HG02885 (cell line): Measurements from ENCODE around the gene UBE2K.
"Not testable (repeated sequence)": the region's sequence is repeated elsewhere in the genome, so short reads cannot be mapped to it uniquely, and the experiment has no call there.

Experiments
- ATAC-seq: cut with Tn5 transposase; IDR thresholded peaks from one replicate; pipeline ENCODE4 v1.9.1; 2021; ENCODE audit warnings: mild to moderate bottlenecking; ENCODE audit not compliant: unreplicated experiment, poor library complexity

The UBE2K gene

DNA sequence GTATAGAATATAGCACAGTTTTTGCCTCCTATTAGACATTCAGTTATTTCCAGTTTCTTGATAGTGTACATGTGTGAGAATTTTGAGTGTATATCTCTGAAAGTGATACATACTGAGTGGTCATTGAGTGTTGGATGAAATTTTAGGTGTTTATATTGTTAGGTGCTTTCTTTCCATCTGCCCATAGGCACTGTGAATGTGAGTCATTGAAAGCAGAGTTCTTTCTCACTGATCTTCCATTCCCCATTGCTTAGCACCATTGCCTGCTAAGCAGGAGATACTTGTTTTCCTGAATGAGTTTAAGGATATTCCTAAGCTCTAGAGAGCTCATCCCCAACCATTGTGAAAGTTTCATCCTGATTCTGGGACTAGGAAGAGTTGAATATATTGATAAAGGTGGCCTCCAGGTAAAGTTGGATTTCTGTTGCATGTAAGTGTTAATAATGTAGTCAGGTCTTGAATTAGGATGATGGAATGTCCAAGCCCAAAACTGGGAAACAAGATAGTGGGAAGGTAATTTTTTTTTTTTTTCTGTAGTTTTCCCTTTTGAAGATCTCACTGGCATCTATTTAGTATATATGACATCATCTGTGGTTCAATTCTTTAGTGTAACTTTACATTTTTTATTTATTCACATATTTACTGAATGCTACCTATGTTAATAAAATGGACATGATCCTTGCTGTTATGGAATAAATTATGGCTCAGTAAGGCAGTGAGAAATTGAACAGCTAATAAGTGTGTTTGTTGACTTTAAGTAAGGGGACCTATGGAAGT lies 22.1 kb downstream of the UBE2K start:
- no peak for ATAC-seq

DNA sequence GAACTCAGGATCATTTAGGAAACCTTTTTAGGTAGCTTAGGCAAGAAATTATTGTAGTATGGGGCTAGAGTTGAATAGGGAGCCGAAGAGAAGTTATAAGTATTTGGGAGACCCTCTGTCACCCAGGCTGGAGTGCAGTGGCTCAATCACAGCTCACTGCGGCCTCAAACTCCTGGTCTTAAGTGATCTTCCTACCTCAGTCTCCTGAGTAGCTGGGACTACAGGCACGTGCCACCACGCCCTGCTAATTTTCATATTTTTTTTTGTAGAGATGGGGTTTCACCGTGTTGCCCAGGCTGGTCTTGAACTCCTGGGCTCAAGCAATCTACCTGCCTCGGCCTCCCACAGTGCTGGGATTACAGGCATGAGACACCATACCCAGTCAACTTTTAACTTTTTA lies 23.3 kb downstream of the UBE2K start:
- not testable (repeated sequence) for ATAC-seq

DNA sequence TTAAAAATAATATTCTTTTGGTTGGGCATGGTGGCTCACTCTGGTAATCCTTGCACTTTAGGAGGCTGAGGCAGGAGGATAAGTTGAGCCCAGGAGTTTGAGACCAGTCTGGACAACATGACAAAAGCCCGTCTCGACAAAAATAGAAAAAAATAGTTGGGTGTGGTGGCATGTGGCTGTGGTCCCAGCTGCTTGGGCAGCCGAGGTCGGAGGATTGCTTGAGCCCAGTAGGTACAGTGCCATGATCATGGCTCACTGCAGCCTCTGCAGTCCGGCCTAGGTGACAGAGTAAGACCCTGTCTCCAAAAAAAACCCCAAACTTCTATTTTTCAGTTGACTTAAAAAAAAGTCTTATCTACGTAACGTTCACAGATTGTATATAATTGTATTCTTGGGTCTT lies 23.9 kb downstream of the UBE2K start:
- ATAC-seq, result no peak

DNA sequence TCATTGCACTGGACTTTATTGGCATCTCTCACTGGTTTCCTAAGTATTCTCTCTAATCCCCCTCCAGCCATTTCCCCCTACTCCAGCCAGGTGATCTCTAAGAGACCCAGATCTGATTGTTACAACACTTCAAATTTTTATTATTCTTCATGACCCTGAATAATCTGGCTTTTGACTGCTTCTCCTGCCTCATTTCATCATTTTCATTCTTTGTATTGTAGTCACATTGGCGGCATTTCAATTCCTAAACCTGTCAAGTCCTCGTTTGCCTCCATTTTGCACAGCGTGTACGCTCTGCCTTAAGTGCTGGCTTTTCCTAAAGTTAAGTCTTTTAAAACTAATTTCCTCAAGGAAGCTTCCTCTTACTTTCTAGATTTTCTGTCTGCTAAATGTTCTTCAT lies 31.6 kb downstream of the UBE2K start:
- ATAC-seq, result no peak

DNA sequence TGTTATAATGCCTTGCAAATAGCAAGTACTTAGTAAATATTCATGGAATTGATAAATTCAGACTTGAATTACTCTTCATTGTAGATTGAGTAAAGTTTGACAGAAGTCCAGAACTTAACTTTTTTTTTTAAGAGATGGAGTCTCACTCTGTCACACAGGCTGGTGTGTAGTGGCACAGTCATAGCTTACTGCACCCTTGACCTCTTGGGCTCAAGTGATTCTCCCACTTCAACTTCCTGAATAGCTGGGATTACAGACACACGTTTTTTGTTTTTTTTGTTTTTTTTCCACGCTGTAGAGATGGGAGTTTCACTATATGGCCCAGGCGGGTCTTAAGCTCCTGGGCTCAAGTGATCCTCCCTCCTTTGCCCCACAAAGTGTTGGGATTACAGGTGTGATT lies 32.1 kb downstream of the UBE2K start:
- ATAC-seq, result no peak

DNA sequence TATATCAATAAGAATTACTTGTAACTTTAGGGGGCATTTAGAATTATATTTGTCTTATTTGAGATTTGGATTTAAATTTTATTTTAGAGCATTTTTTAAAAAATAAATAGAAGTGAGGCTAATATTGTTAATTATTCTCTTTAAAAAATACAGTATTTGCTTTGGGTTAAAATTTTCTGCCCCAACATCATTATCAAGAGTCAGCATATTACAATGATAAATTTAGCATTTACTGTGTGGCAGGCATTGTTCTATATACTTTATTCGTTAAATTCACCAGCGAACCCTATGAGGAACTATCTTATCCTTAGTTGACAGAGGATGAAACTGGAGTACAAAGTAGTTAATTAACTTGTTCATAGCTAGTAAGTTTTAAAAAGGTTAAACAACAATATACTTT lies 34.0 kb downstream of the UBE2K start:
- ATAC-seq, result no peak

DNA sequence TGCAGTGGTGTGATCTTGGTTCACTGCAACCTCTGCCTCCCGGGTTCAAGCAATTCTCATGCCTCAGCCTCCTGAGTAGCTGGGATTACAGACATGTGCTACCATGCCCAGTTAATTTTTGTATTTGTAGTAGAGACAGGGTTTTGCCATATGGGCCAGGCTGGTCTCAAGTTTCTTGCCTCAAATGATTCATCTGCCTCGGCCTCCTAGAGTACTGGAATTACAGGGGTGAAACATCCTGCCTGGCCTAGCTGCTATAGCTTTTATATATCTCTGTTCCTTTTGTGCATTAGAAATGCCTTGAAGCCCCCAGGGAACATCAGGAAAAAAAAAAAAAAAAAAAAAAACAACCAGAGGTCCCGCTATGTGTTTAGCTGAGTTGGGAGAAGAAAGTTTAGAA lies 34.8 kb downstream of the UBE2K start:
- ATAC-seq, result no peak

DNA sequence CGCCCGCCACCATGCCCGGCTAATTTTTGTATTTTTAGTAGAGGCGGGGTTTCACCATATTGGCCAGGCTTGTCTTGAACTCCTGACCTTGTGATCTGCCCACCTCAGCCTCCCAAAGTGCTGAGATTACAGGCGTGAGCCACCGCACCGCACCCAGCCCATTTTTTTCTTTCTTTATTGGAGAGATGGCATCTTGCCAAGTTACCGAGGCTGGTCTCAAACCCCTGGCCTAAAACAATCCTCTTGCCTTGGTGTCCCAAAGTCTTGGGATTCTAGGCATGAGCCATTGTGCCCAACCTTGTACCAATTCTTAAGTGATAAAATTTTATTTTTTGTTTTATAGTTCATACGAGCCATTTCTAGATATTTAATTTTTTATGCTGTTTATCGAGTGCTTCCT lies 41.7 kb downstream of the UBE2K start:
- not testable (repeated sequence) for ATAC-seq

DNA sequence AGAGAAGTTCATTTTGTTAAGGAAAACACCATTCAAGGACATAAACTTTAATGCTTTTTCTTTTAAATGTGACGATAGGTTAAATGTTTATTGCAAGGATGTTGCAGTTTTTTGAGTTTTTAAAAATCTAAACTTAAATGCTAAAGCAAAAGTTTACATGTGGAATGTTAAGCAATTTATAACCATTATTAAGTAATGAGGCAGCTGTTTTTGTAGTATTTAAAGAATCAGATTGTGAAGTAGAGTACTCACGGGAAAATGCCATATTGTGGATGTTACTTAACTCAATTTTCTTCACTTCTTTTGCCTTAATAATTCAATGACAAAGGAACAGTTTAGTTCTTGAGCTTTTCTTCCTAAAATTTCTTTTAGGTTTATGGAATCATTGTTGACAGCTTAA lies 43.5 kb downstream of the UBE2K start:
- no peak for ATAC-seq

DNA sequence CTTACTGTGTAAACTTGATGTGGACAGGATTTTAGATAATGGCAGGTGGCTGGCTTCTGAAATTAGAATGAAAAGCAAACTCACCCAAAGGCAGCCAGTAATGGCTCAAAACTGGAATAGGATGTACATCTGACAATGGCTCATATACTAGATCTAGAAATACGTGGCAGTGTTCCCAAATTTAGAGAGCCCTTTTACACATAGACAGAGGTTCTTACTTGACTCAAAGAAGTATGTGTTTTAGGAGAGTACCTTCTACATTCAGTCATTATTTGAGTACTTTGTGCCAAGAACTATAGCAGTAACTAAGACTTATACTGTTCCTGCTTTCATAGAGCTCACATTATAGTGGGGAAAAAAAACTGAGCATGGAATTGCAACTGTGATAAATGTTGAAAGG lies 48.0 kb downstream of the UBE2K start:
- no peak for ATAC-seq

DNA sequence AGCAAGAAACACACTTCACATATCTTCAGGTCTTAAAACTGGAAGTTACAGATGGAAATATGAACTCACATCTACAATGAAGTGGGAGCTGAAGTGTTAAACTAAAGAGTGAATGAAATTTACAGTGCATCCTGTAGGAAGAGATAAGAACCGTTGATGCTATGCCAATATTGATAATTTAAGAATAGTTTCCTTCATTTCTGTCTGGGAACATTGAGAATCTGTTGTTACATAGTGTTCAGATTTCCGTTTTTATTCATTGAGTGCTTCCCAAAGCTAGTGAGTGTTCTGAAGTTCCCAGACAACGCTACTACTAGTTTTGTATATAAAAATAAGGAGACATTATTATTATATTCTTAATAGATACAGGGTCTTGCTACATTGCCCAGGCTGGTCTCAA lies 52.3 kb downstream of the UBE2K start:
- ATAC-seq, result no peak

DNA sequence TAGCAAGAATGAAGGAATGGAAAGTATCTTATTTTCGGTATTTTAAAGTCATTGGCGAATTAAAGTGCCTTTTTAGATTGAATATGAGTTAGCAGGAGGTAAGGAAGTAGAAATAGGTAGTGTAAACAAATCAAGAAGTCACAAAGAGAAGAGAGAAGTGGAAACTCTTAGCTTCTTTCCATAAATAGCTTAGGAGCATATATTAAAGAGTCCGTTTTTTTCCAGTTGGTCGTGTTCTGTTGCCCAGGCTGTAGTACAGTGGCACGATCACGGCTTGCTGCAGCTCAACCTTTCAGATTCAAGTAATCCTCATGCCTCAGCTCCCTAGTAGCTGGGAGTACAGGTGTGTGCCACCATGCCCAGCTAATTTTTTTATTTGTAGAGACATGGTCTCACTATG lies 56.4 kb downstream of the UBE2K start:
- ATAC-seq, result no peak

DNA sequence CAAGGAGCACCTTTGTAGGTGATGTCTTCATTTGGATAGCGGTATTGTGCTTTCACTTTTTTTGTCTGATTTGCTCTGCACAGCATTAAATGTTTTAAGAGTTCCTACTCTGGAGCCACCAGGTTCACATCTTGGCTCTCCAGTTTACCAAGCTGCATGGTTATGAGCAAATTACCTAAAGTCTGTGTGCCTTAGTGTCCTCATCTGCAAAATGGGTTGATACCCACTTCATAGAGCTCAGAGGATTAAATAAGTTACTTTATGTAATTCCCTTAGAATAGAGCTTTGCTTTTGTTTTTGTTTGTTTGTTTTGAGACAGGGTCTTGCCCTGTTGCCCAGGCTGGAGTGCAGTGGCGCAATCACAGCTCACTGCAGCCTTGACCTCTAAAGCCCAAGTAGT lies 58.2 kb downstream of the UBE2K start:
- ATAC-seq, result no peak

DNA sequence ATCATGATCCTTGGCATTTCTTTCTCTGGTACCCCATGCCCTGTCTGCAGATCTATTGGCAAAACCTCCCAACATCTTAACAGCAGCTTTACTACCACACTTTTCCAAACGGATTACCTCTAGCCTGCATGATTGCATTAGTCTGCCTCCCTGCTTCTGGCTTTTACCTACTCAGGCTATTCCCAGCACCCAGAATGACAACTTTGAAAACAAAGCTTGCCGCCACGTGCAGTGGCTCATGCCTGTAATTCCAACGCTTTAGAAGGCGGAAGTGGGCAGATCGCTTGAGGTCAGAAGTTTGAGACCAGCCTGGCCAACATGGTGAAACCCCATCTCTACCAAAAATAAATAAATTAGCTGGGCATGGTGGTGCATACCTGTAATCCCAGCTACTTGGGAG lies 60.2 kb downstream of the UBE2K start:
- no peak for ATAC-seq

DNA sequence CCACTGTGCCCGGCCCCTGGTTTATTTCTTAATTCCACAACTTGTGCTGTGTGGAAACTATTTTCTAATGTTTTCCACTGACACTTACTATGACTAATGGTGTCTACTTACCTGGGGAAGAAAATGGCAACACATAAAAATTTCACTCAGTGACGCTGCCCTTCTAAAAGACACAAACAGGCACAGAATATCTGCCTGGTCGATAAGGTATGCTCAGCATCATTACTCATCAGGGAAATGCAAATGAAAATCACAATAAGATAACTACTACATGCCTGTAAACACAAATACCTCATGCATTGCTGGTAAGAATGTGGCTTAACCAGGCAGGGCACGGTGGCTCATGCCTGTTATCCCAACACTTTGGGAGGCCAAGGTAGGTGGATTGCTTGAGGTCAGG lies 61.6 kb downstream of the UBE2K start:
- ATAC-seq, result no peak

DNA sequence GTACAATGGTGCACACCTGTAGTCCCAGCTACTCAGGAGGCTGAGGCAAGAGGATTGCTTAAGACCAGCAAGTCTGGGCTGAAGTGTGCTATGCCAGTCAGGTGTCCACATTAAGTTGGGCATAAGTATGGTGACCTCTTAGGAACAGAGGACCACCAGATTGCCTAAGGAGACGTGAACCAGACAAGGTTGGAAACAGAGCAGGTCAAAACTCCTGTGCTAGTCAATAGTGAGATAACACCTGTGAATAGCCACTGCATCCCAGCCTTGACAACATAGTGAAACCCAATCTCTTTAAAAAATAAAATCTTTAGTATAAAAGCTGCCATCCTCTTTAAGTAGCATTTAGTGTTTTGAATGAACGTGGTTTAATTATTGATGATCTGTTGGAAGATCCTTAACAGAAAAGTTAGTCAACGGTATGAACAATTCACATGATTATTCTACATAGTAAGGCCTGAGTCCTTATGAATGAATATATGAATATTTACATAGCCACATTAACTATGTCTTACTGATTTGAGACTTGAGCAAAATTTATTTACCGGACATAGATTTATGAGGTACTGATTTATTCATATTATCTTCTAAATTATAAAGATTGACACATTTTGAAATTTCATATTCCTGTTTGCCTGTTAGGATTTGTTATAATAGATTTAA lies 63.2 kb downstream of the UBE2K start:
- ATAC-seq, result no peak

DNA sequence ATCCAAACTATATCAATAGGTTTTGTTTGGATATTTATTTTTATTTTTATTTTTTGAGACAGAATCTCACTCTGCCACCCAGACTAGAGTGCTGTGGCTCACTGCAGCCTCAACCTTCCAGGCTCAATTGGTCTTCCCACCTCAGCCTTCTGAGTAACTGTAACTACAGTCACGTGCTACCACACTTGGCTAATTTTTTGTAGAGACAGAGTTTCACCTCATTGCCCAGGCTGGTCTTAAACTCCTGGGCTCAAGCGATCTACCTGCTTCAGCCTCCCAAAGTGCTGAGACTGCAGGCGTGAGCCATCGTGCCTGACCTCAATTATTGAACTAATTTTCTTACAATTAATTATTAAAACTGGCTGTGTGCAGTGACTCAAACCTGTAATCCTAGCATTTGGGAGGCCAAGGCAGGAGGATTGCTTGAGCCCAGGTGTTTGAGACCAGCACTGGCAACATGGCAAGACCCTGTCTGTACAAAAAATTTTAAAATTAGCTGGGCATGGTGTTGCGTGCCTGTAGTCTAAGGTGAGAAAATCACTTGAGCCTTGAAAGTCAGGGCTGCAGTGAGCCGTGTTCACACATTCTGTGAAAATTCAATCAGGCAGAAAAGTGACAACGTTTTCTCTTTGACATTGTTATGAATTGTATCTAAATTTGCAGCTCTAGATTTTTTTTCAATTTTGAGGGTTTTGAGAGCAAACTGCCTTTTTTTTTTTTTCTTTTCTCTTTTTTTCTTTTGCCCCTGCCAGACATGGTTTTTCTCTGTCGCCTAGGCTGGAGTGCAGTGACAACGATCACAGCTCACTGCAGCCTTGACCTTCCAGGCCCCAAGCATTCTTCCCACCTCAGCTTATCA lies 66.0 kb downstream of the UBE2K start:
- peak; percentile 66 for ATAC-seq

DNA sequence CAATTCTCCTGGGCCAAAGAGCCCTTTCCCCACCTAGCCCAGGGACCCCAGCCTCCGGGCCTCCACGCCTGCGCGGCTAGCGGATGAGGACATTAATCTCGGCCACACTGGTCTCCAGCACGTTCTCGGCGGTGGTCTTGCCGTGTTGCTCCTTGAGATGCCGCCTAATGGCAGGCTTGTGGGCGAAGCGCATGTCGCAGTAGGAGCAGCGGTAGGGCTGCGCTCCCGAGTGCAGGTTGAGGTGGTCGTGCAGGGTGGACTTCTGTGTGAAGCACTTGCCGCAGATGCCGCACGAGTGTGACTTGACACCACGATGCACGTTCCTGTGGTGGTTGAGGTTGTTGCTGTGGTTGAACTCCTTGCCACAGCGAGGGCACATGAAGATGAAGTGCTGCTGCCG lies 72.1 kb downstream of the UBE2K start:
- no peak for ATAC-seq

DNA sequence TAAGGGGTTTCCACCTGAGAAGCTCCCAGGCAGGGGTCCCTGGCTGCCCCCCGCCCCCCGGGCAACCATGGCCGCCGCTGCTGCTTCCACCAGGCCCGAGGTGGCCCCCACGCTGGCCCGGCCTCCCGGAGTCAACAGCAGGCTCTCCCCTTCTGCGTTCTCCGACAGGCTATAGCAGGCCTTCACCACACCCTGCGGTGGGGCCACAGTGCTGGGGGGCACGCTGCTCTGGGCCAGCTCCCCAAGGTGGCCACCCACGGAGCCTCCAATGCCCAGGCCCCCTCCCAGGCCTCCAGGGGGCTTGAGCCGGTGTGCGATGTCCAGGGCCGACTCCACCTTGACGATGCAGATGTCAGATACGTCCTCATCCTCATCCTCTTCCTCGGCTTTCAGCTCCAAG lies 72.5 kb downstream of the UBE2K start:
- ATAC-seq, result no peak

DNA sequence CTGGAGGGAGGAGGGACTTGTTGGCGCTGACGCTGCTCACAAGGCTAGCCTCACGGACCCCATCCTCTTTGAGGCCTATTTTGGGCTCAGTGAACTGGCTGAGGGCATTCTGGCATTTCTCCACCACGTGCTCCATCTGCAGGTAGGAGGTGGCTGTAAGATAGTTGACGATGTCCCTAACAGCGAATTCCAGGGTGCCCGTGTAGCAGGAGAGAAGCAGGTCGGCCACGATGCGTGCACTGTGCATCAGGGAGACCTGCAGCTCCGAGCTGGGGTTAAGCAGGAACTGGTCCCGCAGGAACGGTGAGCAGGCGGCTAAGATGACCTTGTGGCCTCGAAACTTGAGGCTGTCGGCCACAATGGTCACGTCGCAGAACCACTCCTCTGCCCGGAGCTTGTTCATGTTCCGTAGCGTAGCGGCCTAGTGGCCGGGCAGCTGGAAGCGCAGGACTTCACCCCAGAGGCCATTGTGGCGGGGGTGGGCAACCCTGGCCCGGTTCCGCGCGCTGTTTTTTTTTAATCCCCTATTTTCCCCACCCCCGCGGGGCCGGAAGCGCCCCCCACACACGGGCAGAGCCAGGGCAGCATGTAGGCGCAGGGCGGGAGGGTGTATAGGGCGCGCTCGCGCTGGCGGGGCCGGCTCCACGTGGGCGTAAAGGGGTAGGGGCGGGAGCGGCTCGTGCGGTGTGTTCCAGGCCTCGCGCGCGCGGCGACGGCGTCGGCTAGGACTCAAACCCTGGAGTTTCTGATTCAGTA lies 73.2 kb downstream of the UBE2K start:
- ATAC-seq, result no peak

DNA sequence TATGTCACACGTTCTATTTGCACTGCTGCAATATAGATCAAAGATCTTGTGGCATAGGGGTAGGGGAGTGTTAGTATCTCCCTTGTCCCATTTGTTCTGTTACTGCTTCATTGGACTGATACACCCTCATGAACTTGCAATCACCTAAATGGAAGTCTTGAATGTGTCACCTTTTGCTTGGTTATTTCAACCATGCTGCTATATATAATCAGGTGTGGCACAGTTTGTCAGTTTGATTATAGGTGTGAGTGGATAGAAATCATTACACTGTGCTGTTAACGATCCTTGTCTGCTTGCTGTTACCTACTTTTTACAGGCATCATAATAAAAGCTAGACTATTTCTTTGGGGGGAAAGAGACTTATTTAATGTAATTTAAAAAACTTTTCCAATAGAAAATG lies 84.1 kb downstream of the UBE2K start:
- not testable (repeated sequence) for ATAC-seq
